Measurements from ENCODE around the gene CADPS2. TPM values are rescaled to one million over a fixed set of nuclear protein-coding genes. Genes with fewer than 3 reads are reported as not detected.

Gene CADPS2
- total RNA-seq, 1 donor from 2014 or later, result 19.1 TPM

- Histone ChIP-seq H3K79me2 (ENCODE audit: low read depth) (peaks cover 100% of the 10 kb centered on the region), H3K27ac (peak overlapping the region; percentile 96), H3K9ac (peak overlapping the region; percentile 70), H3K36me3 (peaks cover 3% of the 10 kb centered on the region), H3F3A (ENCODE audit: low read depth) (peaks cover 100% of the 10 kb centered on the region), H3K9me3 (ENCODE audit: low read depth) (no peaks in the 10 kb centered on the region), H2AFZ (replicated peaks) (no peak overlapping the region), H3K27me3 (no peaks in the 10 kb centered on the region), H4K20me1 (ENCODE audit: low read depth) (peaks cover 71% of the 10 kb centered on the region), H3K4me2 (peak overlapping the region; percentile 98), H3K4me3 (peak overlapping the region; percentile 92), H3K4me1 (peaks cover 56% of the 10 kb centered on the region)
- H3K36me3 Mint-ChIP-seq, result peaks cover 1% of the 10 kb centered on the region
- DNase-seq (ENCODE audit: low spot score), result no peak
- H3K27ac Mint-ChIP-seq, result no peak overlapping the region
- TF ChIP-seq CTCF (IDR thresholded peaks at IDR 0.05), result no peak
- TF ChIP-seq EZH2 (IDR thresholded peaks at IDR 0.05), result no peak
- TF ChIP-seq EZH2phosphoT487 (IDR thresholded peaks at IDR 0.05), result no peak
- peaks cover 13% of the 10 kb centered on the region for H3K9me3 Mint-ChIP-seq
- peaks cover 31% of the 10 kb centered on the region for H3K4me1 Mint-ChIP-seq
- H3K4me3 Mint-ChIP-seq, result no peak overlapping the region
- peaks cover 38% of the 10 kb centered on the region for H3K27me3 Mint-ChIP-seq (ENCODE audit: insufficient read depth, low read depth)
Measured at GRCh38 chr7:122314284-122314683, 572.0 kb downstream of the CADPS2 start.

- H3K27ac ChIP-seq, result peak overlapping the region; percentile 96
- H3K9ac ChIP-seq, result no peak overlapping the region
- H2AFZ ChIP-seq (replicated peaks), result no peak overlapping the region
- peaks cover 13% of the 10 kb centered on the region for H3K36me3 ChIP-seq
- Mint-ChIP-seq H3K27ac (no peak overlapping the region), H3K4me3 (peak overlapping the region; percentile 42), H3K27me3 (ENCODE audit: insufficient read depth, low read depth) (peaks cover 43% of the 10 kb centered on the region), H3K36me3 (peaks cover 1% of the 10 kb centered on the region), H3K4me1 (peaks cover 32% of the 10 kb centered on the region), H3K9me3 (peaks cover 13% of the 10 kb centered on the region)
- TF ChIP-seq CTCF (IDR thresholded peaks at IDR 0.05), result no peak
- TF ChIP-seq EZH2phosphoT487 (IDR thresholded peaks at IDR 0.05), result no peak
- TF ChIP-seq EZH2 (IDR thresholded peaks at IDR 0.05), result no peak
- peaks cover 86% of the 10 kb centered on the region for H4K20me1 ChIP-seq (ENCODE audit: low read depth)
- H3K4me2 ChIP-seq, result peak overlapping the region; percentile 98
- H3K27me3 ChIP-seq, result no peaks in the 10 kb centered on the region
- peak overlapping the region; percentile 92 for H3K4me3 ChIP-seq
- no peaks in the 10 kb centered on the region for H3K9me3 ChIP-seq (ENCODE audit: low read depth)
- H3K79me2 ChIP-seq (ENCODE audit: low read depth), result peaks cover 100% of the 10 kb centered on the region
- peak; percentile 60 for DNase-seq (ENCODE audit: low spot score)
- peaks cover 100% of the 10 kb centered on the region for H3F3A ChIP-seq (ENCODE audit: low read depth)
- H3K4me1 ChIP-seq, result peaks cover 41% of the 10 kb centered on the region
Measured at GRCh38 chr7:122312789-122313188, 573.5 kb downstream of the CADPS2 start.

DNA sequence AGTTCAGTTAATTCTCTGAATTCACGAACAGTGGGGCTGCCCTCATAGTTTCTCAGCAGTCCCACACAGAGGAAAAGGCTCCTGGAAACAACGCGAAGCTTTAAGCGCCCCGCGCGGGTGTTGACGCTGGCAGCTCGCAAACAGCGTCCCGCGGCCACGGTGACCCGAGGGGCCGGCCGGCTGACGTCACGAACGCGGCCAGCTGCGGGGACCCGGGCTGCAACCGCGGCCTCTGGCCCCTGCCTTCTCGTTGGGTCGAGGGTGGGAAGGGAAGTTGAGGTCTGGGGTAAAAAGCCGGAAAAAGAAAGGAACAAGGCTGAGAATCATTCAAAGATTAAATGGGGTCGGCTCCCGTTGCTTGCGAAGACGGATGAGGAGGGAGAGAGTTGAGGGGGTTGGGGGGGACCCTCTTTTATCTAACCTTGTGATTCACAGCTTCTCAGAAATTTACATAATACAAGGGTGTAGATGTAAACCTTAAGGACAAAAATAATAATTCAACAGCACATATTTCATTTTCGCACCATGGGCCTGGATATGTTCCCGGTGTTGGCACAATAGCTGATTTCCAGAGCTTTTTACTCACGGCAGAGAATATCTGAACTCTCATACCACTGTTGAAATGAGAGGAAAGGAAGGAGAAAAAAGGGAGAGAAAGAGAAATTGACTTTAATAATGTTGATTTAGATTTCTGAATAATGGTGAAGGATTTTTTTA lies 574.4 kb downstream of the CADPS2 start:
- Mint-ChIP-seq H3K36me3 (peaks cover 1% of the 10 kb centered on the region), H3K4me3 (peak overlapping the region; percentile 74), H3K27ac (no peak overlapping the region), H3K4me1 (peaks cover 32% of the 10 kb centered on the region), H3K27me3 (ENCODE audit: insufficient read depth, low read depth) (peaks cover 47% of the 10 kb centered on the region), H3K9me3 (peaks cover 12% of the 10 kb centered on the region)
- Histone ChIP-seq H3K4me3 (peak overlapping the region; percentile 92), H3K4me2 (peak overlapping the region; percentile 98), H3K36me3 (peaks cover 18% of the 10 kb centered on the region), H3F3A (ENCODE audit: low read depth) (peaks cover 100% of the 10 kb centered on the region), H3K27me3 (no peaks in the 10 kb centered on the region), H3K4me1 (peaks cover 37% of the 10 kb centered on the region), H3K27ac (peak overlapping the region; percentile 96), H3K9ac (peak overlapping the region; percentile 15), H4K20me1 (ENCODE audit: low read depth) (peaks cover 95% of the 10 kb centered on the region), H3K9me3 (ENCODE audit: low read depth) (no peaks in the 10 kb centered on the region), H3K79me2 (ENCODE audit: low read depth) (peaks cover 100% of the 10 kb centered on the region), H2AFZ (replicated peaks) (no peak overlapping the region)
- peak; percentile 84 for DNase-seq (ENCODE audit: low spot score)
- TF ChIP-seq EZH2 (IDR thresholded peaks at IDR 0.05) (no peak), EZH2phosphoT487 (IDR thresholded peaks at IDR 0.05) (no peak), CTCF (IDR thresholded peaks at IDR 0.05) (no peak)

Data from neural progenitor cell (in vitro differentiated cells).